ES-I3 (cell line): ENCODE data around the gene SCRN2.

Experiments
- H3K36me3 ChIP-seq: 2 replicates; pipeline ENCODE4 v1.6.1; 2013; ENCODE audit warnings: mild to moderate bottlenecking, low read length, control low read depth, moderate library complexity; ENCODE audit not compliant: insufficient read depth
- H3K4me1 ChIP-seq: 2 replicates; pipeline ENCODE4 v1.6.1; 2013; ENCODE audit warnings: mild to moderate bottlenecking, control low read depth, low read length; ENCODE audit not compliant: insufficient read depth
- H3K9ac ChIP-seq: 2 replicates; pipeline ENCODE4 v1.6.1; 2013; ENCODE audit warnings: low read depth, mild to moderate bottlenecking, low read length, moderate library complexity
- H3K9me3 ChIP-seq: 2 replicates; pipeline ENCODE4 v1.6.1; 2013; ENCODE audit warnings: mild to moderate bottlenecking, low read length, moderate library complexity; ENCODE audit not compliant: control insufficient read depth, insufficient read depth

SCRN2 gene

DNA sequence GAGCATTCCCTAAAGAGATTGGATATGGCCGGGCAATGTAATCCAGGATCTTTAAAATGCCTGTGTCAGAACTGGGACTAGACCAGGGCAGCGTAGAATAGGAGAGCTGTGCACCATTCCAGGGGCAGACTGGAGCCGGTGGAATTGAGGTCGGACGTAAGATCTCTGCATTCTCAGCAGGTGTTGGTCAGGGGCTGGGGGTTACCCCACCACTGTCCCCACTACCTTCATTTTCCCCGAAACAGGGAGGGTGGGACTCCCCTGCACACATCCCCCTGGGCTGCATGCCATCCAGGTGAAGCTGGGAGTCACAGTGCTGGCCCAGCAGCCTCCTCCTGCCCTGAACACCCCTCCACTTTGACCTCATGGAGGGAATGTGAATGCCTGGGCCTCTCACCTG is 37.3 kb downstream of the SCRN2 start:
- no peaks in the 10 kb centered on the region for H3K4me1 ChIP-seq
- H3K36me3 ChIP-seq: no peaks in the 10 kb centered on the region
- H3K9me3 ChIP-seq: no peaks in the 10 kb centered on the region
- H3K9ac ChIP-seq: no peak overlapping the region

DNA sequence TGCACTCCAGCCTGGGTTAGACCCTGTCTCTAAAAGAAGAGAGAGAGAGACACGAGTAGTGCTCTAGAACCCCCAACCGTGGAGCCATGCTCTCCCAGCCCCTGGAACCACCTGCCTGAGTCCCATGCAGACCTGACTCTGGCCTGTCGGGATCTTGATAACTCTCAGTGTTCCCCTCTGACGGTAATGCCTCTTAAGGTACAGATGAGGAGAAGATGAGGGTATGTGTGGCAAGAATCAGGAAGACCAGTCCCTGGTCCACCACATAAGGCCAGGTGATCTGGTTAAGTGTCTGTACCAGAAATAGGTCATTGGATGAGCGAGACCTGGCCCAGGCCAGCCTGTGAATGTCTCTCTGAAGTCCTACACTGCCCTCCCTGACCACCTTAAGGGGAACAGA is 37.9 kb downstream of the SCRN2 start:
- H3K4me1 ChIP-seq: no peaks in the 10 kb centered on the region
- no peaks in the 10 kb centered on the region for H3K9me3 ChIP-seq
- H3K9ac ChIP-seq: no peak overlapping the region
- no peaks in the 10 kb centered on the region for H3K36me3 ChIP-seq

DNA sequence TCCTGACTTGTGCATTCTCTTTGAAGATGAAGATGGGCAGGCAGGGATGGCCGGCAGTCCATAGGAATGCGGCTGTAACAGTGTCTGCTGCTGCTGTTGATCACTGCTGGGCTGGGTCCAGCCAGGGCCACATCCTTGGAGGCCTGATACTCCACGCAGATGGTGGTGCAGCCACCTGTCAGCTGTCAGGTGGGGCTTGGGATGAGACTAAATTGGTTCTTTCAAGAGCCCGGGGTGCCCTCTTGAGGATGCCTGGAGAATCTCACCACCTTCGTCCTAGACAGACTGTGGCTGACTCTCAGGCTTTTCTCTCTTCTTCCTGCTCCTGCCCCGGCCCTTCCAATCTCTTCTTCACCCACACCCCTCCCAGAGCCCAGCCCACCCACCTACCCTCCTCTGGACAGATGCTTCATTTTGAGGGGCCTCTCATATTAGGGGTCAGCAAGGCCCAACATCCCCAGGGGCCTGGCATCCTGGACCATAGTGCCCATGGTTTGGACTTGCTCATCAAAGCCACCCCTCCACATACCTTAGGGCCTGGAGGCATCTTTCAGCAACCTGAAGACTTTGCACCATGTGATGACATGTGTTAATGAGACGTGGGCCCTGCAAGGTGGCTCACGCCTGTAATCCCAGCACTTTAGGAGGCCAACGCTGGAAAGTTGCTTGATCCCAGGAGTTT is 38.6 kb downstream of the SCRN2 start:
- Histone ChIP-seq H3K36me3 (no peaks in the 10 kb centered on the region), H3K9ac (no peak overlapping the region), H3K9me3 (no peaks in the 10 kb centered on the region), H3K4me1 (no peaks in the 10 kb centered on the region)

DNA sequence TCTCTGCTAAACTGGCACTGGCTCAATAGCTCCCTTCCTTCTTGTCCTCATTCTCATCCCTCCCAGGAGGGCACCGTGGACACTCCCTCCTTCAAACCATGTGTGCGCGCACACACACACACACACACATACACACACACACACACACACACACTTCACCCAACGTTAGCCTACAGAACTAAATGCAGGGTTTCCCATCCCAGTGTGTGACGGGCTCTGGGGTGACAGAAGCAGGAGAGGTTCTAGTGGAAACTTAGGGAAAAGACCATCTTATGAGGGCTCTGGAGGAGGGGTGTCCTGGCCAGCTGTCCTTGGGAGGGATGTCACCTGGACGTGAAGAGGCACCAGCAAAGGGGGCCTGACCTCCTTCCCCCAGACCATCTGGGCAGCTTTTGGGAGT is 39.2 kb downstream of the SCRN2 start:
- Histone ChIP-seq H3K9me3 (no peaks in the 10 kb centered on the region), H3K36me3 (no peaks in the 10 kb centered on the region), H3K9ac (no peak overlapping the region), H3K4me1 (no peaks in the 10 kb centered on the region)

DNA sequence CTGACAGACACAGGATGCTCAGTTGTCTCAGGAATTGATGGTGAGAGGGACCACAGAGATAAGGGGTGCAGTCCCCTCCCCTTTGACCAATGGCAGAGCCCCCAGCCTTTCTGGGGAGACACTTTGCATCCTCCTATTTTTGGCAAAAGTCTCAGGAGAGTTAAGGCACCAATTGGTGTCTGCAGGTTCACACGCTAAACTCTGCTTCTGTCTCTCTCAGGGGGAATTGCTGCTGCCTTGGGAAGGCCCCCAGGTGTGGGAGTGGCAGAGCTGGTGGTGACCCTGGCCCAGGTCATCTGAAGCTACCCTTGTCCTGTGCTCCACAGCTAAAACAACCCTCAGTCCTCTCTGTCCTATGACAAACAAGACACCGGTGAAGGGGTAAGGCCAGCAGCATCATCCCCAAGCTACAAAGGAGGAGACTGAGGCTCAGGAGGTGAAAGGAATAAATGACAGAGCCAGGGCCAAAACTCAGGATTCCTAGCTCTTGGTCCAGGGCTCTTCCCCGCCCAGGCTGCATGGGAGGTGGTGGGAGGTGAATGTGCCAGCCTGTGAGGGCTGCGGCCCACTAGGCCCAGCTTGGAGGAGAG is 39.8 kb downstream of the SCRN2 start:
- H3K9ac ChIP-seq: no peak overlapping the region
- H3K9me3 ChIP-seq: no peaks in the 10 kb centered on the region
- H3K36me3 ChIP-seq: no peaks in the 10 kb centered on the region
- H3K4me1 ChIP-seq: no peaks in the 10 kb centered on the region

DNA sequence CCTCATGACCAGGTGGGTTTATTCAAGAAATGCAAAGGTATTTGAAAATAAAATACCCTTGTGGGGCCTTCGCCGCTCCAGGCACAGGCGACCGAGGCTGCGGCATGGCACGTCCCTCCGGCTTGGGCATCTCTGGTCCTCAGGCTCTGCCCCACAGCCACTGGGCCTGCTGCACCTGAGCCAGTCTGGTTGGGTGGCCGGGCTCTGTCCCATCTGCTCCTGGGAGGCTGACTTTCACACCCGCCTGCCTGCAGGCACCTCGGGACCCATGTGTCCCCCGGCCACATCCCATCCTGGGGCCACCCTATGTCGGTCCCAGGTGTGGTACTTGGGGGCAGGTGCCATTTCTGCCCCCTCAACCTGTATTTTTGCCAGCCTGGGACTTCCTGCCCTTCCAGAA is 40.4 kb downstream of the SCRN2 start:
- H3K9ac ChIP-seq: no peak overlapping the region
- no peaks in the 10 kb centered on the region for H3K9me3 ChIP-seq
- no peaks in the 10 kb centered on the region for H3K4me1 ChIP-seq
- no peaks in the 10 kb centered on the region for H3K36me3 ChIP-seq

DNA sequence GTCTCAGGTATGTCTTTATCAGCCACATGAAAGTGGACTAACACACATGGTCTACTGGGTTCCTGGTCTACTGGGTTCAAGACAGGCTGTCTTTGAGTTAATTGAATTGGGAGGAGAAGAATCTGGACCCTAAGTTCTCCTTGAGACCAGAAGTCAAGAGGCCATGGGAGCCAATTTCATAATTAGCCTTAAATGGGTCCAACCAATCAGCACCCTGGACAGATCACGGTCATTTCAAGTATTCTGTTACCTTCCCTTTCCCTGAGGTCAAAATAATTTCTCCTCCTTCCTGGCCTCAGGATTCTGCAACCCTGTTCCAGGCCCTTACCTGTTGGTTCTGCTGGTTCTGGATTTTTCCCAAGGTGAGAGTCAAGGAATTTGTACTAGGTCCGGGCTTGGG is 43.3 kb downstream of the SCRN2 start:
- no peak overlapping the region for H3K9ac ChIP-seq
- H3K36me3 ChIP-seq: no peaks in the 10 kb centered on the region
- no peaks in the 10 kb centered on the region for H3K9me3 ChIP-seq
- H3K4me1 ChIP-seq: no peaks in the 10 kb centered on the region

DNA sequence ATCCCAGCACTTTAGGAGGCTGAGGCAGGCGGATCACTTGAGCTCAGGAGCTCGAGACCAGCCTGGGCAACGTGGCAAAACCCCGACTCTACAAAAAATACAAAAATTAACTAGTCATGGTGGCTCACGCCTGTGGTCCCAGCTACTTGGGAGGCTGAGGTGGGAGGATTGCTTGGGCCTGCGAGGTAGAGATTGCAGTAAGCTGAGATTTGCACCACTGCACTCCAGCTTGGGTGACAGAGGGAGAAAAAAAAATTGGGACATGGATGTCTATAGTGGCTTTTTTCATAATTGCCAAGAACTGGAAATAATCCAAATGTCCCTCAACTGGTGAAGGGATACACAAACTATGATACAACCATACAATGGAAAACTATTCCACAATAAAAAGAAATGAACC is 48.1 kb downstream of the SCRN2 start:
- no peaks in the 10 kb centered on the region for H3K4me1 ChIP-seq
- no peak overlapping the region for H3K9ac ChIP-seq
- no peaks in the 10 kb centered on the region for H3K36me3 ChIP-seq
- H3K9me3 ChIP-seq: no peaks in the 10 kb centered on the region

DNA sequence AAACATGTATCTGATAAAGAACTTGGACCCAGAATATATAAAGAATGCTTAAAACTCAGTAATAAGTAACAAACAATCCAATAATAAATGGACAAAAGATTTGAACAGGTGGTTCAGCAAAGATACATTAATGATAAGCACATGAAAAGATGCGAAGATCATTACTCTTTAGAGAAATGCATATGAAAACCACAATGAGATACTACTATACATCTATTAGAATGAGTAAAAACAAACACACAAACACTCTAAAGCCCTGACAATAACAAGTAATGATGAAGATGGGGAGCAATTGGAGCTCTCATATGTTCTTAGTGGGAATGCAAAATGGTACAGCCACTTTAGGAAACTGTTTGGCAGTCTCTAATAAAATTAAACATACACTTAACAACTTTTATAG is 48.6 kb downstream of the SCRN2 start:
- no peaks in the 10 kb centered on the region for H3K4me1 ChIP-seq
- H3K9ac ChIP-seq: no peak overlapping the region
- H3K36me3 ChIP-seq: no peaks in the 10 kb centered on the region

DNA sequence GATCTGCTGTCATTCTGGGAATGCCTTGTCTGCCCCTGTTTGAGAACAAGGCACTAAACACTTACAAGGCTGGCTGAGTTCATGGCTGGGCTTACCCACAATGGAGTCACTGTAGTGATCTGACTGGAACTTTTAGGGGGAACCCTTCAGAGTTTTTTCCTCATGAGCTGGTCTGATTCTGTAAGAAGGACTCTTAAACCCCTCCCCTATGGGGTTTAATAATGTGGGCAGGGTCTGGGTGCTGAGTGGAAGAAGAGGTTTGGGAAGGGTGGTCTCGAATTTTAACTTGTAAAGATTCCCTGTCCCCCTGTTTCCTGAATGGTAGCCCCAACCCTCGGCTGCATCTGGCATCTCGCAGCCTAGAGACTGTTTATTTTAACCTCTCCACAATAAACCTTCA is 50.0 kb downstream of the SCRN2 start:
- Histone ChIP-seq H3K9ac (no peak overlapping the region), H3K4me1 (no peaks in the 10 kb centered on the region)

More for the DNA sequence above, 48.6 kb downstream of the SCRN2 start:
- H3K9me3 ChIP-seq: no peaks in the 10 kb centered on the region

DNA sequence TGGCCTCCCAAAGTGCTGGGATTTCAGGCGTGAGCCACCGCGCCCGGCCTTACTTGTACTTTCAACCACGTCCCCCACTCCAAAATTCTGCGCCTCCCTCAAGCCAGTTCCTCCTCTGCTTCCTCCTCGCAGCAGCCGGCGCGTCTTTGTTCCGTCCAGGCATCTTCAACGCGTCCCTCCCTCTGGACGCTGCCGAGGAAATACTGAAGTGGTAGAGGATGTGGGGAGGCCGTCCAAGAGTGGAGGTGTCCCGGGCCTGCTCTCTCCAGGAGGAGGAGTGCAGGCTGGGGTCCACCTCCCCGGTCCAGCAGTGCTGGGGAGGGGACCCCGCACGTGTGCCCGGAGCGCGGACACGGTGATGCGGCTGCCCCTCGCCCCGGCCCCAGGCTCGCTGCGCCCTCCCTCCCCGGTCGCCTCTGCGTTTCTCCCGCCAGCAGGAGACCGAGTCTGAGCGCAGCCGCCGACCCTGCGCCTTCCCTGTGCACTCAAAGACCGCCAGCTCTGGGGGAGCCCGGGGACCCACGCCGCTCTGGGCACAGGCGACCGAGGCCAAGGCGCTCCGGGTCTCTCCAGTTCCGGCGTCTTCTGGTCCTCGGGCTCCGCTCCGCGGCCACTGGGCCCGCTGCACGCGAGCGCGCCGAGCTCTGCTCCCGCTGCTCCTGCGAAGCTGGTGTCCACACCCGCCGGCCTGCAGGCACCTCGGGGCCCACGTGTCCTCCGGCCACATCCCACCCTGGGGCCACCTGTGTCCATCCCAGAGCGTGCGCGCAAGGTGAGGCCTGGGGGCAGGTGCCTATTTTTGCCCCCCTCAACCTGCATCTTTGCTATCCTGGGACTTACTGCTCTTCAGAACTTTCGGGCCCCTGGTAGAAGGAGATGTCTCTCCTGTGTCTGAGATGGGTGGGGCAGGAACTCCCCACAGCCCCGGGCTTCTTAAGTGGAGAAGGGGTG is 51.2 kb downstream of the SCRN2 start:
- H3K9ac ChIP-seq: peak overlapping the region; percentile 69
- no peaks in the 10 kb centered on the region for H3K4me1 ChIP-seq
- H3K9me3 ChIP-seq: no peaks in the 10 kb centered on the region
- no peaks in the 10 kb centered on the region for H3K36me3 ChIP-seq

More for the DNA sequence above, 50.0 kb downstream of the SCRN2 start:
- Histone ChIP-seq H3K36me3 (no peaks in the 10 kb centered on the region), H3K9me3 (no peaks in the 10 kb centered on the region)
